Measurements from ENCODE around the gene MCC.

The MCC gene

GRCh38 chr5:113199122-113199905 lies 288.9 kb downstream of the MCC start:
- TF ChIP-seq GATA3 (IDR thresholded peaks at IDR 0.05; ENCODE audit: low read depth, low read length): no peak
- TF ChIP-seq GATA2 (IDR thresholded peaks at IDR 0.05; ENCODE audit: low read depth, low read length): no peak

DNA sequence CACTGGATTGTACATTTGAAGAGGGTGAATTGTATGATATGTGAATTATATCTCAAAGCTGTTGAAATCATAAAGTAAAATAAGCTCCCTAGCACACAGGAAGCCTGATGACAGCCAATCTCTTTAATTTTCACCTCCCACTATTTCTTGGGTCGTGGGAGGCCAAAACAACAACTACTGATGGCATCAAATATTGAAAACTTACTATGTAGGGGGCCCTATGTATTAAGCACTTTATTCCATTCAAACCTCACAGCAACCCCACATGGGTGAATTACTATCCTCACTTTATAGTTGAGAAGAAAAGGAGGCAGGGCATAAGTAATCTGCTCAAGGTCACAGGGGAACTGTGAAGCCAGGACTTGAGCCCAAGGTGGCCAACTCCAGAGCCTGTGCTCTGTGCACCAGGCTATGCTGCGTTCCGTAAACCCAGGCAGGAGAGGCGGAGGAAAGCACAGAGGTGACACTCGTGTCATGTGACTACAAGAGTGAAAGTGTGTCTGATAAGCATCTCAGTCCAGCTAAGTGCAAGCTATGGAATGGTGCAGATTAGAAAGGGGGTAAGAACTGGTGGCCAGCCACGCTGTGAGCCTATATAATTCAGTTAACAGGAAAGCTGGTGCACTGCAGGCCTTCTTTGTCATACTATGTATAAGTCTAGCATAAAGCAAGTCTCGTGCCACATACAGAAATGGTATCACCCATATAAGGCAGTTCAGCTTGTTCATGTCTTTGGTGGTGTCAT lies 290.6 kb downstream of the MCC start:
- TF ChIP-seq GATA2 (IDR thresholded peaks at IDR 0.05; ENCODE audit: low read depth, low read length) (peak; percentile 95), GATA3 (IDR thresholded peaks at IDR 0.05; ENCODE audit: low read depth, low read length) (peak; percentile 88)

DNA sequence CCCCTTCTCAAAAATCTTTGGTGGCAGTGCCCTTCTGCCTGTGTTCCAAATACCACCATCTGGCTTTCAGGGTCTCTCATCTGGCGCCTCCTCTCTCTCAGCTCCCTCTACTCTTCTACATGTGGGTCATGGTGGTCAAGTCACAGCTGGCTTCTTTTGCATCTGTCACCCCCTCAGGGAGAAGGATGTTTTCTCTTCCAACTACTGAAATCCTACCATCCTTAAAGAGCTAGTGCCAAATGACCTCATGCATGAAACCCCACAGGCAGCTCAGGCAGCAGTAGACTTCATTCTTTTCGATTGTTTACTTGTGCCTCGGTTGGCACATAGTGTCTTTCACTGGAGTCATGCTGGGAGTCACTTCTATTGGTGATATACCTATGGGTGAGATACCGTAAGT lies 292.5 kb downstream of the MCC start:
- TF ChIP-seq GATA3 (IDR thresholded peaks at IDR 0.05; ENCODE audit: low read depth, low read length) (no peak), GATA2 (IDR thresholded peaks at IDR 0.05; ENCODE audit: low read depth, low read length) (no peak)

DNA sequence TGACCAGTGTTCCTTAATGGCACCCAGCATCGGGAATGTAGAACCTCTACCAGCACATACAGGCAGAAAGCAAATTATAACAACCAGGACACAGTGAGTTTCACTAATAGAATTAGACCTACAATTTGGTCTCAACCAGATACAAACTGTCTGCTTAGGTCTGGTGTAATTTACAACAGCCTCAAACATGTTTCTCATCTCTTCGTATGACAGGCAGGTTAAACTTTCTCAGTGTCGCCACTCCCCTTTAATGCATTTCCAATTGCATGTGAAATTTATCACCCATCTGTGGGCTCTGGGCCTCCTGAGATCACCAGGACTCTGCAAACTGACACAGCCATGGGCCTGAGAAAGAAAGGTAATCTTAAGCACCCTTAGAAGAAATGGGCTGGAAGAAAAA lies 293.0 kb downstream of the MCC start:
- TF ChIP-seq GATA2 (IDR thresholded peaks at IDR 0.05; ENCODE audit: low read depth, low read length) (peak; percentile 36; the same call in 1 of the 2 replicates), GATA3 (IDR thresholded peaks at IDR 0.05; ENCODE audit: low read depth, low read length) (no peak)

- TF ChIP-seq GATA2 (IDR thresholded peaks at IDR 0.05; ENCODE audit: low read depth, low read length) (no peak), GATA3 (IDR thresholded peaks at IDR 0.05; ENCODE audit: low read depth, low read length) (no peak)
Observed at GRCh38 chr5:113194591-113194990, 293.7 kb downstream of the MCC start.

GRCh38 chr5:113194125-113194524 lies 294.1 kb downstream of the MCC start:
- no peak for TF ChIP-seq GATA3 (IDR thresholded peaks at IDR 0.05; ENCODE audit: low read depth, low read length)
- no peak for TF ChIP-seq GATA2 (IDR thresholded peaks at IDR 0.05; ENCODE audit: low read depth, low read length)

DNA sequence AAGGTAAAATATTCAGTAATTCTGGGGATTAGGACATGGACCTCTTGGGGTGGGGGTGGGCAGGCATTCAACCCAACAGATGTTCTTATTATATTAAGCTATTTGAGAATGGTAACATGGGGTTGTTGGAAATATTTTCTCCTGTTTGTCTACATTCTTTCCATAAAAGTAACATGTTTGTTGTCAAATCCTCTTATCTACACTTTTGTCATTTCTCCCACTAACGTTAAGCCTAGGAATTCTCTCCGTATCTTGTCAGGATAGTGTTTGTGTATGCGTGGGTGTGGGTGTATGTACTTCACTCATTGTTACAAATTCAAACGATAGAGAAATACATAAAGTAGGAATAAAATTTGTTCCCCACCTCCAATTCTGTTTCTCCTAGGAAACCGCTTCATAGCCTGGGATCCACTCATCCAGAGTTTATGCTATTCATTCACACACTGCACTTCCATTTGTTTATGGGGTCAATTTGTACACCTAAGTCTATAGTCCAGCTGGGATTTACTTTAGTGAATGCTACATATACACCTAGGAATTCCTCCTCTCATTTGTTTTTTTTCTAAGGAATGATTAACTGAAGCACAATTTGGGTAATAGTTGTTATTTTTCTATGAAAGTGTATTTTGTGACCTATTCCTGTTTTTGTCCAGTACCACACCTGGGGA lies 294.8 kb downstream of the MCC start:
- TF ChIP-seq GATA2 (IDR thresholded peaks at IDR 0.05; ENCODE audit: low read depth, low read length) (no peak), GATA3 (IDR thresholded peaks at IDR 0.05; ENCODE audit: low read depth, low read length) (no peak)

GRCh38 chr5:113192541-113192940 lies 295.7 kb downstream of the MCC start:
- TF ChIP-seq GATA2 (IDR thresholded peaks at IDR 0.05; ENCODE audit: low read depth, low read length) (no peak), GATA3 (IDR thresholded peaks at IDR 0.05; ENCODE audit: low read depth, low read length) (no peak)

DNA sequence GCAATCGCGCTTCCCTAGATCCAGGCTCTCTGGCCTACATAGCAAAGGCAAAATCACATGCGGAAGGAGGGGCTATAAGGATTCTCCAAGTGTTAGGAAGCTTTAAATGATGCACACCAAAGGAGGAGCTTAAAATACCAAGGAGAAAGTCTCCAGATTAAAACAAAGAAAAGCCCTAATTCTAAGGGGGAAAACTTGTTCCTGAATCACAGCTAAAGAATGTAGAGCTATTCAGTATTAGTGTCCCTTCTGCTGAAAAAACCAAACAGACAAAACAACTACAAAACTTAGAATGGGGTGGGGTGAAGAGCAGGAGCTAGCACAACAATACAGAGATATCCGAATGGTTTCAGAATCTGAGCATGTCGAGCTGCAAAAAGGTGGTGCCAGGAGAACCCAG lies 297.9 kb downstream of the MCC start:
- TF ChIP-seq GATA3 (IDR thresholded peaks at IDR 0.05; ENCODE audit: low read depth, low read length) (no peak), GATA2 (IDR thresholded peaks at IDR 0.05; ENCODE audit: low read depth, low read length) (no peak)

GRCh38 chr5:113189291-113189690 lies 299.0 kb downstream of the MCC start:
- no peak for TF ChIP-seq GATA3 (IDR thresholded peaks at IDR 0.05; ENCODE audit: low read depth, low read length)
- no peak for TF ChIP-seq GATA2 (IDR thresholded peaks at IDR 0.05; ENCODE audit: low read depth, low read length)

DNA sequence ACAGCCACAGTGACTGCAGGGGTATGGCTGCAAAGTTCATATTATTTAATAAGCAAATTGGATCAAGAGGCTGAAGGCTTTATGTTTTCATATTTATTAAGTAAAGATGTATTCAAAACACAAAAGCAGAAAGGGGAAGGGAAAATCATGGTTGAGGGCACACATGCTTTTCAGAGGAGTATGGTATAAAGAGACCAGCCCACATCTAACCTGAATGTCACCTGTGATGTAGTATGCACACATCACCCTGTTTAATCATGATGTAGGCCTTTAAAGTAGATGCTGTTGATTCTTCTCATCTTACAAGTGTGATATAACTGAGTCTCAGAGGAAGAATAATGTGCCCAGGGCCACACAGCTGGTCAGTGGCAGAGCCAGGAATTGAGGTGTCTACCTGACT lies 299.8 kb downstream of the MCC start:
- TF ChIP-seq GATA3 (IDR thresholded peaks at IDR 0.05; ENCODE audit: low read depth, low read length) (no peak), GATA2 (IDR thresholded peaks at IDR 0.05; ENCODE audit: low read depth, low read length) (no peak)

GRCh38 chr5:113187906-113188305 lies 300.3 kb downstream of the MCC start:
- no peak for TF ChIP-seq GATA2 (IDR thresholded peaks at IDR 0.05; ENCODE audit: low read depth, low read length)
- TF ChIP-seq GATA3 (IDR thresholded peaks at IDR 0.05; ENCODE audit: low read depth, low read length): no peak

- TF ChIP-seq GATA2 (IDR thresholded peaks at IDR 0.05; ENCODE audit: low read depth, low read length) (no peak), GATA3 (IDR thresholded peaks at IDR 0.05; ENCODE audit: low read depth, low read length) (no peak)
Observed at GRCh38 chr5:113186061-113186460, 302.2 kb downstream of the MCC start.

- TF ChIP-seq GATA2 (IDR thresholded peaks at IDR 0.05; ENCODE audit: low read depth, low read length) (no peak), GATA3 (IDR thresholded peaks at IDR 0.05; ENCODE audit: low read depth, low read length) (no peak)
Observed at GRCh38 chr5:113183694-113184093, 304.6 kb downstream of the MCC start.
